ENCODE data around the gene AGBL4.

The AGBL4 gene

GRCh38 chr1:48944811-48945210 lies 1078.9 kb downstream of the AGBL4 start:
- H3K27me3 Mint-ChIP-seq = peaks cover 11% of the 10 kb centered on the region
- no peaks in the 10 kb centered on the region for H3K36me3 Mint-ChIP-seq (ENCODE audit: low read depth)
- no peaks in the 10 kb centered on the region for H3K4me1 Mint-ChIP-seq
- no peak for ATAC-seq
- no peaks in the 10 kb centered on the region for H3K9me3 Mint-ChIP-seq
- no peak overlapping the region for H3K27ac Mint-ChIP-seq
- H3K4me3 Mint-ChIP-seq = no peak overlapping the region
- no peak for DNase-seq

- peaks cover 7% of the 10 kb centered on the region for H3K27me3 Mint-ChIP-seq
- H3K27ac Mint-ChIP-seq = no peak overlapping the region
- ATAC-seq (no peak), DNase-seq (no peak)
- H3K9me3 Mint-ChIP-seq = no peaks in the 10 kb centered on the region
- no peak overlapping the region for H3K4me3 Mint-ChIP-seq
- no peaks in the 10 kb centered on the region for H3K4me1 Mint-ChIP-seq
- H3K36me3 Mint-ChIP-seq (ENCODE audit: low read depth) = no peaks in the 10 kb centered on the region
Measured at GRCh38 chr1:48943826-48944225, 1079.9 kb downstream of the AGBL4 start.

- DNase-seq = no peak
- Mint-ChIP-seq H3K9me3 (no peaks in the 10 kb centered on the region), H3K4me1 (no peaks in the 10 kb centered on the region), H3K4me3 (no peak overlapping the region), H3K27me3 (peaks cover 3% of the 10 kb centered on the region), H3K27ac (no peak overlapping the region), H3K36me3 (ENCODE audit: low read depth) (no peaks in the 10 kb centered on the region)
- ATAC-seq = no peak
Measured at GRCh38 chr1:48943393-48943792, 1080.4 kb downstream of the AGBL4 start.

GRCh38 chr1:48940962-48941732 lies 1082.6 kb downstream of the AGBL4 start:
- Mint-ChIP-seq H3K4me1 (no peaks in the 10 kb centered on the region), H3K27me3 (no peaks in the 10 kb centered on the region), H3K9me3 (no peaks in the 10 kb centered on the region), H3K4me3 (no peak overlapping the region), H3K27ac (no peak overlapping the region), H3K36me3 (ENCODE audit: low read depth) (no peaks in the 10 kb centered on the region)
- DNase-seq (no peak), ATAC-seq (no peak)

DNA sequence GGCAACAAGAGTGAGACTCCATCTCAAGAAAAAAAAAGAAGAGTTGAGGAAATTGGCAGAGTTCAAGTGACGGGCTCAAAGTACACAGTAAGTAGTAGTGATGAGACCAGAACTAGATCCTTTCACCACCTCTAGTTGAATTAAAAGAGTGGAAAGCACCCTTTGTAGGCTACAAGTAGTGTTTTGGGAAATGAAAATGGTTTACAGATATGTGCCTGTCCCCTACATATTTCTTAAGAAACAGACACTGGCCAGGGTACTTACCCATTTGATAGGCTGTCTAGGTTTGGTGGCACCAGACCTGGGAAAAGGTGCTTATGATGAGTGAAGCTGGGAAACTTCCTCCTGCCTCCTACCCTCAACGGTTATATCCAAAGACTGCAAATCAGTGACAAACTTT lies 1083.4 kb downstream of the AGBL4 start:
- DNase-seq (no peak), ATAC-seq (no peak)
- no peaks in the 10 kb centered on the region for H3K9me3 Mint-ChIP-seq
- H3K27me3 Mint-ChIP-seq = no peaks in the 10 kb centered on the region
- H3K4me3 Mint-ChIP-seq = no peak overlapping the region
- no peaks in the 10 kb centered on the region for H3K36me3 Mint-ChIP-seq (ENCODE audit: low read depth)
- H3K4me1 Mint-ChIP-seq = no peaks in the 10 kb centered on the region
- H3K27ac Mint-ChIP-seq = no peak overlapping the region

GRCh38 chr1:48939828-48940227 lies 1083.9 kb downstream of the AGBL4 start:
- H3K27ac Mint-ChIP-seq = no peak overlapping the region
- H3K4me3 Mint-ChIP-seq = no peak overlapping the region
- no peaks in the 10 kb centered on the region for H3K4me1 Mint-ChIP-seq
- no peak for DNase-seq
- ATAC-seq = no peak
- H3K9me3 Mint-ChIP-seq = no peaks in the 10 kb centered on the region
- H3K27me3 Mint-ChIP-seq = no peaks in the 10 kb centered on the region
- H3K36me3 Mint-ChIP-seq (ENCODE audit: low read depth) = no peaks in the 10 kb centered on the region

- no peak overlapping the region for H3K4me3 Mint-ChIP-seq
- ATAC-seq (no peak), DNase-seq (no peak)
- no peak overlapping the region for H3K27ac Mint-ChIP-seq
- H3K4me1 Mint-ChIP-seq = no peaks in the 10 kb centered on the region
- H3K36me3 Mint-ChIP-seq (ENCODE audit: low read depth) = no peaks in the 10 kb centered on the region
- H3K27me3 Mint-ChIP-seq = no peaks in the 10 kb centered on the region
- H3K9me3 Mint-ChIP-seq = no peaks in the 10 kb centered on the region
Measured at GRCh38 chr1:48939042-48939441, 1084.7 kb downstream of the AGBL4 start.

GRCh38 chr1:48937732-48938131 lies 1086.0 kb downstream of the AGBL4 start:
- no peaks in the 10 kb centered on the region for H3K36me3 Mint-ChIP-seq (ENCODE audit: low read depth)
- H3K27me3 Mint-ChIP-seq = no peaks in the 10 kb centered on the region
- DNase-seq (no peak), ATAC-seq (no peak)
- no peak overlapping the region for H3K27ac Mint-ChIP-seq
- no peak overlapping the region for H3K4me3 Mint-ChIP-seq
- H3K9me3 Mint-ChIP-seq = no peaks in the 10 kb centered on the region
- no peaks in the 10 kb centered on the region for H3K4me1 Mint-ChIP-seq

DNA sequence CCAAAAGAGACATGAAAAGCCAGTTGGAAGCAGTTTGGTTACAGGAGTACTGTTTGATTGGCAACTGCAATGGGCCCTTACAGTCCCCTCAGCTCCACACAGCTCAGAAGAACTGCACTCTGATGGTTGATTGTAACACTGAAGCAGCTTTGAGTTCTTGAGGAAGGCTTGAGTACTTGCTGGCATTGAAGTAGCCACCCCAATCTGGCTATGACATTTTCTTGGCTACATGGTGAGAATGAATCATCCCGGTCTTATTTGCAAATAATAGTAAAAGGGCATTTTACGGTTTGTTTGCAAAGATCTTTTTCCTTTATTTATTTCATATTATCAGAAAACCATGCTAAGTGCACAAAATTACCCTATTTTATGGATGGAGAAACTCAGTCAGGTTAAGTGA lies 1087.3 kb downstream of the AGBL4 start:
- Mint-ChIP-seq H3K27me3 (no peaks in the 10 kb centered on the region), H3K9me3 (no peaks in the 10 kb centered on the region), H3K27ac (no peak overlapping the region), H3K36me3 (ENCODE audit: low read depth) (no peaks in the 10 kb centered on the region), H3K4me1 (no peaks in the 10 kb centered on the region), H3K4me3 (no peak overlapping the region)
- no peak for DNase-seq
- no peak for ATAC-seq

DNA sequence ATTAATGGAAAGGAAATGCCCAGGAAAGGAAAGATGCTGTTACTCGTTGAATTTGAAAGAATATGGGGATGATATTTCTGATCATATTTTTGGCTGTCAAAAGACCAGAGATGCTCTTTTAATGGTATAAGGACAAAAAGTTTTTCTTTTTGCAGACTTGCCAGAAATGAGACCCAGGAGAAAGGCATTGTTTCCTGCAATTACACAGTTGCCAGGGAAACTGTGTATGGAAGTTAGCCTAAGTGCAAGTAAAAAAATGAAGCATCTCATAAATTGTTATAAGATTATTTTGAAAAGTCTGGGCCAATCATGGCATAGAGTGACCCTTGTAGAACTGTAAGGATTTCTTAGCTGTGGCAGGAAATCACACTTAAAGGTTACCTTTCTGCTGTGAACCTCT lies 1091.4 kb downstream of the AGBL4 start:
- Mint-ChIP-seq H3K9me3 (no peaks in the 10 kb centered on the region), H3K4me3 (no peak overlapping the region), H3K27me3 (no peaks in the 10 kb centered on the region), H3K4me1 (no peaks in the 10 kb centered on the region), H3K36me3 (ENCODE audit: low read depth) (no peaks in the 10 kb centered on the region), H3K27ac (no peak overlapping the region)
- DNase-seq (no peak), ATAC-seq (no peak)

GRCh38 chr1:48931506-48932192 lies 1092.1 kb downstream of the AGBL4 start:
- ATAC-seq = no peak
- H3K4me3 Mint-ChIP-seq = no peak overlapping the region
- H3K9me3 Mint-ChIP-seq = no peaks in the 10 kb centered on the region
- H3K27me3 Mint-ChIP-seq = no peaks in the 10 kb centered on the region
- H3K27ac Mint-ChIP-seq = no peak overlapping the region
- H3K36me3 Mint-ChIP-seq (ENCODE audit: low read depth) = no peaks in the 10 kb centered on the region
- no peak for DNase-seq
- H3K4me1 Mint-ChIP-seq = no peaks in the 10 kb centered on the region

GRCh38 chr1:48930011-48930410 lies 1093.7 kb downstream of the AGBL4 start:
- Mint-ChIP-seq H3K27me3 (no peaks in the 10 kb centered on the region), H3K4me3 (no peak overlapping the region), H3K27ac (no peak overlapping the region), H3K36me3 (ENCODE audit: low read depth) (no peaks in the 10 kb centered on the region), H3K9me3 (no peaks in the 10 kb centered on the region), H3K4me1 (no peaks in the 10 kb centered on the region)
- no peak for ATAC-seq
- no peak for DNase-seq

- H3K27me3 Mint-ChIP-seq = no peaks in the 10 kb centered on the region
Measured at GRCh38 chr1:48924099-48924498, 1099.7 kb downstream of the AGBL4 start.

GRCh38 chr1:48923116-48923515 lies 1100.6 kb downstream of the AGBL4 start:
- DNase-seq (no peak), ATAC-seq (no peak)
- Mint-ChIP-seq H3K27ac (no peak overlapping the region), H3K4me1 (no peaks in the 10 kb centered on the region), H3K36me3 (ENCODE audit: low read depth) (no peaks in the 10 kb centered on the region), H3K4me3 (no peak overlapping the region), H3K27me3 (no peaks in the 10 kb centered on the region), H3K9me3 (no peaks in the 10 kb centered on the region)

More at GRCh38 chr1:48924099-48924498, 1099.7 kb downstream of the AGBL4 start:
- DNase-seq (no peak), ATAC-seq (no peak)
- Mint-ChIP-seq H3K27ac (no peak overlapping the region), H3K4me3 (no peak overlapping the region), H3K9me3 (no peaks in the 10 kb centered on the region), H3K4me1 (no peaks in the 10 kb centered on the region), H3K36me3 (ENCODE audit: low read depth) (no peaks in the 10 kb centered on the region)

DNA sequence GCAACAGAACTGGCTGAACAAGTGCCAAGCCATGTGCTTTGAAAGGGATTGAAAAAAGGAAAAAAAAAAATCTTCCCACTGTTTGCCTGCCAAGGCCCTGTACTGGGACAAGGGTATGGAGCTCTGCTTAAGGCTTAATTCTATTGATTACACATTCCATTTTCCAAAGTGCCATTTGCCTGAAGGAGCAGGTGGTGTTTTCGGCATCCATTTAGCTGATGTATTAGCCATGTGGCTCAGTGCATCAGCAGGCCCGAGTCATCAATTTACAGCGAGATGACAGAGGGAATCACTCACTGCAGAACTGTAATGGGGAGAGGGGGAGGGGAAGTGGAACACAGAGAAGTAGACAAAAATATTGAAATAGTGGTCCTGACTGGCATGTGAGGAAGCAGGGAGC lies 1102.9 kb downstream of the AGBL4 start:
- H3K4me1 Mint-ChIP-seq = no peaks in the 10 kb centered on the region
- H3K4me3 Mint-ChIP-seq = no peak overlapping the region
- ATAC-seq = no peak
- H3K27me3 Mint-ChIP-seq = peaks cover 2% of the 10 kb centered on the region
- no peak overlapping the region for H3K27ac Mint-ChIP-seq
- H3K36me3 Mint-ChIP-seq (ENCODE audit: low read depth) = no peaks in the 10 kb centered on the region
- no peaks in the 10 kb centered on the region for H3K9me3 Mint-ChIP-seq
- no peak for DNase-seq
